Stimulated activated CD8-positive, alpha-beta memory T cell treated with anti-CD3 and anti-CD28 coated beads, Interleukin-7, amount 100 ng/mL, for 24 hours (primary cell): Measurements from ENCODE around the gene ASTN1.

Source experiments
- DNase-seq: peaks from one replicate; pipeline ENCODE4 v3.0.0-alpha.2; 2020; ENCODE audit warnings: low read depth

The ASTN1 gene

DNA sequence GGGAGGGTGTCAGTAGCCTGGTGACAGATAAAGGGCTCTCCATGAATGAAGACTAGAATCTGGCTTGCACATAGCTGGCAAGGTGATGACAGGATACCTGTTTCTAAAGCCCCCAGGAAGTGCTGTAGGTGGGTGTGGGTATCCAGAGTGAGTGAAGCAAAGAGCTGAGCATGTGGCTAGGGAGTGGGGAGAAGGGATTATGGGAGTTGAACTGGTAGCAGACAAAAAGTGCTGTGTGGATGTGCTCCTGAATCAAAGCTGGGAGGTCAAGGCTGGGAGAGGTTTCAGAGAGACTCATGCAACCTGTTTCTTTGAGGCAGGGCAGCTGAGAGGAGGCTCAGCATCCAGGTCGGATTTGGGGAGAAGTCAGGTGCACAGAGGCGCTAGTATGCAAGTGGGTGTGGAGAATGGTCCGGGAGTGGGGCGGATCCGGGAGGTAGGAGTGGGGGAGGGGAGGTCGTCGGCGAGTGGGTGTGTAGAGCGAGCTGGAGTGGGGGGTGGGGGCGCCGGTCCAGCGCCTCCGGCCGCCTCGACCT is 600 bp downstream of the ASTN1 start:
- no peak for DNase-seq

DNA sequence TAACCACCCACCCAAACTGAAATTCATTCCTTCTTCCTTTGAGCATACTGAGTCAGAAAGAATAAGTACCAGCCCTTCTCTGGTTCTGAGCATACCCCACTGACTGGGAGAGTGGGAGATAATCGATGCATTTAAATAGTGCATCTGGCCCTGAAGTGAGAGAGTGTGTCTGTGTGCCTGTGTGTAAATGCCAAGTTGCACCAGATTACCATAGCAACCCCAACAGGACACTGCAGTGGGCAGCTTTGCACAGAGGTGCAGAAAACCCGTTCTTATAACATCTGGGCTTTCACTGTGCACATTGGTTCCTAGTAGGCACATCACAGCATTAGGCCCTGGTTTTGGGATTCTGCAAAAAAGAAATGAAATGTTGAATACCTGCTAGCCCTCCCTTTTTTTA is 2.3 kb downstream of the ASTN1 start:
- DNase-seq = no peak

DNA sequence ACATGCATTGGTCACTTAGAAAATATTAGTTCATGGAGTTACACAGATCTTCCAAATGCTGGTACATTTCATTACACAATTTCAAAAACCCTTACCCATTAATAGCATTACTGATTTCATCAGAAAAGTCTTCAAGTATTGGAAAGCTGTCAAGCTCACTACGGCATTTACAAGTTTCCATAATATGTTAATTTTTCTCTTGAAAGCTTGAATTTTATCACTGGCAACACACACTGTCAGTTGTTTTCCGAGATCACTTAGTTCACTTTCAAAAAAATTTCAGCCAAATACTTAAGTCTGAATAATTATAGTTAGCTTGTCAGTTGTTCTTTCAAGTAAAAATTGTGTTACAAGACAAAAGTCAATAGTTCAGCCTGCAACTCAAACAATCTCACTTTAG is 18.0 kb downstream of the ASTN1 start:
- DNase-seq = no peak

DNA sequence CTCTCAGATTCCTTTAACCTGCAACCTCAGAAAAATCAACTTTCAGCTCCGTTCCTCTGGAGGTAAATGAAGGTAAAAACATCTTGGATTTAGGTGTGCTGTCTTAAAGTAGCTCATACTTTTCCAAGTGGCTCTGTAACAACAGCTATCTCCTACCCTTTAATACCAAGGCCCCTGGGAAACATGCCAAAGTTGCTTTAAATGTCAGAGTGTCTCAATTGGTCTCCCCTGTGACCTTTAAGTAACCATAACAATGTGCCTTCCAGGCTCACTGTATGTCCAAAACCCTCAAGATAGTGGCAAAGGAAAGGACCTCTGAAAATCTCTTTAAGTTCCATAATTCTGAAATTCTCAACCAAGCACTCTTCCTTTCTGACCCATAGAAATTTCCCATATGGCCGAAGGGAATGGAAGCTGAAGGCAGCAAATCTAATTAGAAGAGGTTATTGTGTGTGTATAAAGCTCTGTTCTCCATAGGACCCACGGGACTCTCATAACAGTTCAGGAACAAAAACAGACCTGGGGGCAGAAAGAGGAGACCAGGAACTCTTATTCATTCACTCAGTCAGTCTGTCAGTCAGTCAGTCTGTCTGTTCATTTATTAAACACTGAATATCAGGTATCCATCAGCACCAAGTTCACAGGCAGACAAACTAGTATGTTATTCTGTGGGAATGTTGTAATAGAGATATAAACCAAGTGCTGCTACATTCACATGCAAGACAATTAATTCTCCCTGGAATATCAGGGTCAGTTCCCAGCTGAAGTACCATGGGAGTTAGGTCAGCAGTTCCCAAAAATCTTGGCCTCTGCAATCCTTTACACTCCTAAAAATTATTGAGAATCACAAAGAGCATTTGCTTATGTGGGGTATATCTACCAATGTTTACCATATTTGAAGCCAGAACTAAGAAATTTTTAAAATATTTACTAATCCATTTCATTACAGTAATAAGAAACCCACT is 19.1 kb downstream of the ASTN1 start:
- no peak for DNase-seq

DNA sequence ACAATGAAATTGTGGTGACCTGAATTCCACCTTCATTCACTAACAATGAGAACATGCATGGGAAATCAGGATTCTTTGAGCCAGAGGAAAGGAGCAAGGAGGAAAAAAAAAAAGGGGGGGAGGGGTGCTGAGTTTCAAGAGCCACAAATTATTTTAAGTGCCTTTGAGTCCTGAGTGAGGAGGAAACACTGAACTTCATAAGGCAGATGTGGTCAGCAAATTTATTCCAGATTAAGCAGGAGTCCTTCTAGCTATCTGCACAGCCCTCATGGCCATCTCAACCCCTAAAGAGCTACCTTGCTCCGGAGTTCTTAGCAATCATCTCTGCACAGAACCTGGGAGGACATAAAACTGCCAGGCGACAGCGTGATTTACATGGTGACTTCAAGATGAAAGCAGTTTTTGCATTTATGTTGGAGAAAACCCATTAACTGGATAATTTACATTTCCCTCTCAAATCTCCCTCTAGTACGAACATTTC is 21.7 kb downstream of the ASTN1 start:
- no peak for DNase-seq

DNA sequence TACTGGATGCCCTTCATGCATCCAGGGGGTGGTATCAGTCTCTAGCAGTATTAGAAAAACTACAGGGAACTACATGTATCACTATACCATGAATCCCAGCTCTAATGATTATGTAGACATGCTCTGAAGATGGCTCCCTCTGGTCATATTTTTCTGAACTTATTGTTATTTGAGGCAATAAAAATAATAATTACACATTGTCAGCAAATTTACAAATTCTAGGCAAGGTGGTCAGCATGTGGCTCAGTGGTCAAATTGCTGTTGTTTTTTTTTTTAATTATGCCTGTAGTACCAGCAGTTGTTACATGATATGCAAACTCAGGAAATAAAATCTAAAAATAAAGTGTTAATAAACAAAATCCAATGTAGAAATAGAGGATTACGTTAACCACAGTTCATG is 22.5 kb downstream of the ASTN1 start:
- no peak for DNase-seq

DNA sequence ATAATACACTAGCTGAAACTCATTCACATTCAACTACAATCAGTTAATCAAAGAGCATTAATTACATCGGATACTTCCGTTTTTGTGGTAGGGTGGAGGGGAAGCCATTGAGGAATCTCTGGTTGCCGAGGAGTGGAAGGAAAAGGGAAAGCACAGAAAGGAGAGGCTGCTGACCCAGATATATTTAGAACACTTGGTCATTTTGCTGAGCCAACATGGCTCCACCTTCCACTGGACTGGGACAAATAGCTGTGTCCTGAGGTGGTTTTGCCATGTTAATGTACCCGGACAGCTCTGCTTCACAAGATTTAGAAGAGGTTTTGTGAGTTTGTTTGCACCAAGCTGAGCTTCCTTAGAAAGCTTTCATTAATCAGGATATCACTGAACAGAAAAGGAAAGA is 26.2 kb downstream of the ASTN1 start:
- DNase-seq = no peak

DNA sequence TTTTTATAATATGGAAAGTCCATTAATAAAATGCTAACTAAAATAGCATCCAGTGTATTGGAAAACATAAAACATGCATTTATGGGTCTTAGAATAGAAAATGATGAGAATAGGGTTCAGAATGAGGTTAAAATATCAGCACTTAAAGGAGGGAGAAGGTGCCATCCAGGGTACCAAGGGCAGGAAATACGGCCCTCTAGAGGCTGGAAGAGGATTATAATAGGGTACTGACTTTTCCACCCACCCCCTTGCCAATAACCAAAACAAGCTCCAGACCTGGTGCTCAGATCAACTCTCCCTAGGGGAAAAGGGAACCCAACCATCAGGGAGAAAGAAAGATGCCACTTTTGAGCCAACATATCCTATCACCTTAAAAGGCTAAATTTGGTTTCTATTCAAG is 26.7 kb downstream of the ASTN1 start:
- no peak for DNase-seq

DNA sequence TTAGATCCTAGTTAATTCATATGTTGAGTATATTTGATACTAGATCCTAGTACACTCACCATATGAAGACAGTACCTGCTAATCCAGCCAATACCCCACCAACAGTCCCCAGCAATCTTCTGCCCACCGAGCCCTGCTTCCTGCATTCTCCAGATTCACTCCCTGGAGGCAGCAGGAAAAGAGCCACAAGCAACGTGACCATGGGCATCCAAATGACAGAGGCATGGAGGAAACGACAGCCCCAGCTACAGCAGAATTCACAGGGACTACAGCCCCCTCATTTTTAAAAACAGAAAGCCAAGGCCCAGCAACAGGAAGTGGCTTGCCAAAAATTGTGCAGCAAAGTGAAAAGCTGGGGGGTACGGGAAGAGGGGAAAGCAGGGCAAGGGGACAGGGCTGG is 29.3 kb downstream of the ASTN1 start:
- no peak for DNase-seq

DNA sequence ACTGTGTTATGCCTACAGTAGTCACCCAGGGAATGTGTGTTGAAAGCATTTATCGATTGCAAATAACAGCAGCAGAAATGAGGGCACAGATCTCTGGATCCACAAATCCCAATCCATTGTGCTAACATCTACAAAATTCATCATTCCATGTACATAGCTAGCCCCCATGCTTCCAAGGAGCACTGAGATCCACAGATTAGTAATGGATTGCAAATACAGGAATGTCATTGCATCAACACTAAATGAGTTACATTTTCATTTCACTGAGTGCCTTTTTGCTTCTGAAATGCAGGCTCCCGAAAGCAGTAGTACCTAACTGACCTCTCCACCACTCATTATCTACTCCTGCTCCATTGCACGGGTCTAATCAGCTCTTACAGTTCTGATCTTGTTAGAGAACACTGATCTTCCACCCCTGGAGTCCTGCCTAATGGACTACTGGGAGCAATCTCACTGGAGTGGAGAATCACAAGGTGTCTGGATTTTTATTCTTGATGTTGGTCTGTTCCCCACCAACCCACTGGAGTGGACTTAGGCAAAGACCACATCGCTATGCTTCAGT is 30.5 kb downstream of the ASTN1 start:
- DNase-seq = no peak

DNA sequence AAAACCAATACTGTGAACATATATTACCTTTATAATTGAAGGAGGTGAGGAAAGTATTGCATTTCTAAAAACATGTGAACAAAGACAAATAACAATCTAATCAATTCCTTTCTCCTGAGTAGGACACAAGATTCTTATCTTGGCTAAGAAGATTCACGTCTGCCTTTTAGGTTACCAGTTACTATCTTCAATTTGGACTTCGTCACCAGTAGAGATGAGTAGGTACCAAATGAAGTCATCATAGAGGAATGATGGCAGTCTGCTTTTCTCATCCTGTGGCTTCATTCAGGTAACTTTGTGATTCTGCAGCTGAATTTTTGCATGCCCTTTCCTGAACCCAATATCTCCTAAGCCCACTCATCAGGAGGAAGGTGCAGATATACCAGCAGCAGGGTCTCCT is 32.4 kb downstream of the ASTN1 start:
- DNase-seq = no peak

DNA sequence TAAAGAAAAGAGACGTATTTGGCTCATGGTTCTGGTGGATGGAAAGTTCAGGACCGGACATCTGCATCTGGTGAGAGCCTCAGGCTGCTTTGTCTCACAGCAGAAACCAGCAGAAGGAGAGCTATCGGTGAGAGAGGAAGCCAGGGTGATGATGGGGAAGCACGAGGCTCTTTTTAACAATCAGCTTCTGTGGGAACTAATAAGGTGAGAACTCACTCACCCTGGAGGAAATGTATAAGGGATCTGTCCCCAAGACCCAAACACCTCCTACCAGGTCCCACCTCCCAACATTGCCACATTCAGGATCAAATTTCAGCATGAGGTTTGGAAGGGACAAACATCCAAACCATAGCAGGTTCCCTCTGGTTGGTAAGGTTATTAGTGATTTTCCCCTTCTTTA is 32.8 kb downstream of the ASTN1 start:
- DNase-seq = no peak

DNA sequence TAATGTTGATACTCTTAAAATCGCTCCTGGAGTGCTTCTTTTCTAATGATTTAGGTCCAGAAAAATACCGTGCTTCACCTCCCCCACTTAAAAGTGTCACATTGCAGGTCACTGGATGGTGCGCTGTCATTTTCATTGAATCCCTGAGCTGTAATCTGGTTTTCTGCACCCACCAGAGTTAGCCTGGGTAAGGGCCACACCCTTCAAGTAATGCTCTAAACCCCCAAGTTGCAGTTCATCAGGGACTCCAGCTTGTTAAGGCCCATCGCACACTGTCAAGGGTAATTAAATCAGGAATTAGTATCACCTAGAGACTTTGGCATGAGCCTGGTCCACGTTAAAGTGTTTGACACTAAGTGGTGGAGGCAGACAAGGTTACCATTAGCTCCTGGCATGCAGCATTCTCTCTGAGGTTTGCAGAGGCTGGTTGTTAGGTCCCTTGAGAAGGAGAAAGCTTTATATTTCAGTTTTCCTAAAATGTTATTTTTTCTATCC is 34.0 kb downstream of the ASTN1 start:
- DNase-seq = no peak

DNA sequence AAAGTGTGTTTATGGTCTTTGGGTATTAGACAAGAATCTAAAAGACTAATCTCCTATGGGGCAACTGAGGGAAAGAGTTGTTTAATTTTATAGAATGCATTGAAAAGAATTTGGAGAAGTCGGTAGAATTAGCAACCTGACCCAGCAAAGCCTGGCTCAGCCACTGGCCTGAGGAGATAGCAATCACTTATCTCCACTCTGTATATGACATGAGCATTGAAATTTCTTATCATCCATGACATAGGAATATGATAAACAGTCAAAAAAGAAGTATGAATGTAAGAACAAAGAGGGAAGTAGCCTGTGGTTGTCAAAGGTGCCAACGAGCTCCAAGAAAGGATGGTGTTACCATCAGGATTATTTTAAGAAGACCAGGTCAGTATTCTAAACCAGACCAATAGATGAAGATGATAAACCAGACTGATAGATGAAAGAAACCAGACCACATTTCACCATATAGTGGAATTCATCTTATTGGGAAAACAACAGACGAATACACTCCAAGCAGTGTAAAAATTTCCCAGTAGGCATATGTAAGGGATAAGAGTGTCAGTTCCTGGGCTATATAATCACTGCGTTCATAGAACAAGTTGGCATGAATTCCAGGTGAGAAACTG is 35.7 kb downstream of the ASTN1 start:
- DNase-seq = no peak

DNA sequence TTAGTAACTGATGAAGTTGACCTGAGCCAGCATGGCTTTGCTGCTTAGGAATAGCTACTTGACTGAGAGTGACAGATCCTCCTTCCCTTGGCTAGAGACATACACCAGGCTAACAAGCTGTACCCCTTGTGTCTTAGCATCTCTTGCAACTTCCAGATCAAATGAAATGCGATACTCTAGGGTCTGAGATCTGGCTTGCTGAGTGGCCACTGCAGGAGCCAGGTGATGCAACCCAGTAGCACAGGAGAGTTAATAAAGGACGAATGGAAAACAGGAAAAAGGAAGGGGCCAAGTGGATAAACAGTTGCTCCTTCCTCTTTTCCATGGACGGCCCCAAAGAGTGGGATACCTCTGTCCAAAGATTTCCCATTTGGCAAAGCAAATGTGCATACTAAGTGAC is 38.2 kb downstream of the ASTN1 start:
- no peak for DNase-seq

DNA sequence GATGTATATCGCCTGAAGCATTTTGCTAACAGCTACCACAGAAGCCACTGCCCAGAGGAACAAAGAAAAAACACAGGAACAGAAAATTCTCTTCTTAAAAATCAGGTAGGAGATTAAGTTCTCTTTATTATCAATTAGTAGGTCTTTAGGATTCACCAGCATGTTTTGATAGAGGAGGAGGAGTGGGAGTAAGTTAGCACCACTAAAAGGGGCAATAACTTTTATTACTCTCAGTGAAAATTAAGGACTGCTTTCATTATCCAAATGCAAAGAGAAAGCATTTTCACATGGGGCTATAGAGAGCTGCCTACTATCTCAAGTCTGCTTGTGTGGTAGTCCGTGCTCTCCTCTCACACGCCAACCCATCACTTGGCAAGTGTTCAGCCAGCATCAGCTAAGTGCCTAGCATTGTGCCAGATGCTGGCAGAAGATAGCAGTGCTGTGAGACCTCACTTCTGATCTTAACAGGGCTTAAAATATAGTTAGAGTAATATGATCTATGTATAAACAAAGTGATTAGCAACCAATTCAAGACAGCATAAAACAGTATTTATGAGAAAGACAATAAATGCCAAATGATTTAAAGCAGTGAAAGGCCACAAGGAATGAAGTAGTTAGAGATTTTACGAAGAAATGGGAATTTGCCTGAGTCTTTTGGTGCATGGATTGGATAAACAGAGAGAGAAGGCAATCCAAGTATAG is 39.8 kb downstream of the ASTN1 start:
- no peak for DNase-seq

DNA sequence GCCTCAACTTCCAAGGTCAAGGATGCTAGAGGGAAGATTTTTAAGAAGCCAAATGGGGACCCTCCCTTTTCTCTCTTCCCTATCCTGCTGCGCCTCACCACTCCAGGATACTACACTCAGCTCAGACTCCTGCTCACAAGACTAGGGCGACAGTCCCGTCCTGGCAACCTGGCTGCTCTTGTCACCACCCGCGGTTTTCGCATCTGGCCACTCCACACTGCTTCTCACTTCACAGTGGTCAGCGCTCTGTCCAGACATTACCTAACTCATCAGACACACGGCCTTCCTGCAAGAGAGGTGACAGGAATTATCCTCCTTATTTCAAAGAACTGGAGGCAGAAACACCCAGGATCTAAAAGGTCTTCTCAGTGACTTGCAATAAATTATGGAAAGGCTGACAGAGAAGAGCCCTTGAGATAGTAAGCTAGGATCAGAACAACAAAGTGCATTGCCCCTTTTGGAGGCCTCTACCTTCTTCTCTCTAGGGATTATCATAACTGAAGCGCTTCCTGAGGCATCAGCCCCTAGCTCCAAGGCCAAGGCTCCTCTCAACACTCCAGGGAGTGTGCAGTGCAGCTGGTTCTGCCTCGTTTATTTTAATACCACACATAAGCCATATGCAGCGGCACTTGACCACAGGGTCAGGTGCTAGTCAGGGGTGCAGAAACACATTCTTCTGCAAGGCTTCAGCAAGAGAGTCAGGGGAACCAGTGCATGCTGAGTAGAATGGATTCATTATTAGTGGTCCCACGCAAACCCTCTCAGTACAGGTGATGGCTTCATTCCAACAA is 41.9 kb downstream of the ASTN1 start:
- no peak for DNase-seq

DNA sequence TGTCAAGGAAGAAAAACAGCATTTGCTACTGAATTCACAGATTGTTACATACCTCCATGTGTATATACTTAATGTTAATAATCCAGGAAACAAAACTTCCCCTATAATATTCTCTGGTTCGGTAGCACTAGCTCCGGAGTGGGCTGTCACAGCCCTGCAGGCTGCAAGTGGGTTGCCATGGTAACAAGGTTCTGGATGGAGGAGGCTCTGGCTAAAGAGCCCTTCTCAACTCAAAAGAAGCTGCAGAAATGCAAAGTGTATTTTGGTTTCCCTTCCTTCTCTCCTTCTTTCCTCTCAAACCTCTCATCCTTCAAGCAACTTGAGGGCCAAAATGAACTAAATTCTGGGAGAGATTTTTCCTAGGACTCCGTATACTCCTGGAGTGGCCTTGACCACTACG is 45.2 kb downstream of the ASTN1 start:
- DNase-seq = no peak

DNA sequence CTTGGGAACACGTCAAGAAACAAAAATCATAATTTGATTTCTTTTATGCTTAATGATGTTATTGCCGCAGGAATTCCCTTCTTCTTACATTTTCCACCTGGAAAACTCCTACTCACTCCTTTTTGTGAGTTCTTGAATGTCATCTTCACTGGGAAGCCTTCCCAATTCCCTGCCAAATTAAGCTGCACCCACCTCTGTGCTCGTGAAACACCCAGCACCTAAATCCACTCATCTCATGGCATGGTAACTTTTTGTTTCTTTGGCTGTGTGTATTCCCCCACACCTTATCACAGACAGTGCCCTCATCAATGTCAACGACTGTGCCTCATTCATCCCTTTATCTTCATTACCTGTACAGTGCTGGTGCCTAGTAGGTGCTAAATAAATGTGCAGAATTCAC is 45.6 kb downstream of the ASTN1 start:
- DNase-seq = no peak

DNA sequence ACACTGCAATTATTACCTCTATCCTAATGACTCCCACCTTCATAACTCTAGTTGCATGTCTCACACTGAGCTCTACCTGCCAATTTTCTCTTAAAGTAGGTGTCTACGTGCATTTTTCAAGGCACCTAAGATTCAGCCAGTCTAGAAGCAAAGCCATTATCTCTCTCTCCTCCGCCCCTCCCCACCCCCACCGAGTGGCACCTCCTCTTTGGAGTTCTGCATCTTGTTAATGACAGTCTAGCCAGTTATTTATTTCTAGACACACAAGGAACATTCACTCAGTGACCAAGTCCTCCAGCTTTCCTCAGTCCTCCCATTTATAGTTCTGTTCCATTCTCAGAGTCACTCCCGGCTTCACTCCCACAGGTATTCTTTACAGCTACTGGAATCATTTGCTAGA is 47.6 kb downstream of the ASTN1 start:
- no peak for DNase-seq

DNA sequence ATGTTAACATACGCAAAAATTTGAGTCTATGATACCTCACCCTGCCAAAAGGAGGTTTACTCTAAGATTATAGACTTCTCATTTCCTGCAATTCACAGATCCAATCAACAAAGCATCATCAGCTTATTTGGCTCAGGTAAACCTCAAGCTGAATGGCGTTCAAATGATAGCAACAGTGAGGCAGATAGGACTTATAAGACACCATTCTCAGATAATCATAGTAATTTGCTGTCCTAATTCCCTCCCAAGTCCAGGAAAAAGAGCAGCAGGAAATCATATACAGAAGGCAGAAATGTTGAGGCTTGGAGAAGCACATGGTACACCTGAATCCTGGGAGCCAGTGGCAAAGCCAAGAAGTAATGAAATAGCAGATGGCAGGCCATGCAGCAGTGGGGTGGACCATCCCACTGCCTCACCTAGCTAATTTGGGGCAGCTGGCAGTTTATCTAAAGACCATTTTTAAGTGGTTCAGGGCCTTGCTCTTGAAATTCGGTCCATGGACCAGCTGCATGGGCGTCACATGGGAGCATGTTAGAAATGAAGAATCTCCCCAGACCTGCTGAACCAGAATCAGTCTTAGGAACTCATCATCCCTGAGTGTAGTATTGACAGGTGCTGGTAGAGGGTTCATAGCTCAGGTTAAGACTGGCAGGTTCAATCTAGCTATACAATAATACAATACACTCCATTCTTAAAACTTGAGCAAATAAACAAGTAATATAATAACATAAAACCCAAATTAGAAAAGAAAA is 57.7 kb downstream of the ASTN1 start:
- DNase-seq = no peak
